ENCODE results near the gene PHF20. TPM values are rescaled to one million over a fixed set of nuclear protein-coding genes. Genes with fewer than 3 reads are reported as not detected.
A peak's percentile ranks its signal among the peaks of the same experiment; 100 is the strongest.

PHF20 gene
- total RNA-seq, 1 experiment from 2014 or later = 56.7 TPM

- H3K36me3 Mint-ChIP-seq (ENCODE audit: insufficient read depth, unreplicated experiment) = peaks cover 98% of the 10 kb centered on the region
- peak overlapping the region; percentile 80 for H3K4me3 Mint-ChIP-seq (ENCODE audit: low read depth, unreplicated experiment)
- intact Hi-C loops (cut with micrococcal nuclease; ENCODE audit: unreplicated experiment) = loop anchor here (2.0 kb wide), 1 partner anchor 30 kb away; no protein-coding TSS in a partner anchor
- TF ChIP-seq CTCF (IDR thresholded peaks at IDR 0.05; ENCODE audit: unreplicated experiment) = no peak
- BruUV-seq (replicated peaks) = no TSS peak
- no peaks in the 10 kb centered on the region for H3K9me3 Mint-ChIP-seq (ENCODE audit: low read depth, unreplicated experiment)
- H3K27me3 Mint-ChIP-seq (ENCODE audit: unreplicated experiment) = no peaks in the 10 kb centered on the region
- DNase-seq = no peak
- peaks cover 53% of the 10 kb centered on the region for H3K4me1 Mint-ChIP-seq (ENCODE audit: low read depth, unreplicated experiment)
- CTCF ChIA-PET = interaction anchor here (1.3 to 1.7 kb wide), 3 partner anchors 8 to 146 kb away, joined by 4 to 8 read pairs (median 5); no protein-coding TSS in a partner anchor
- H3K27ac Mint-ChIP-seq (ENCODE audit: unreplicated experiment) = peak overlapping the region; percentile 55
Observed at GRCh38 chr20:35738410-35739179, 33.2 kb upstream of the PHF20 start.

GRCh38 chr20:35739294-35740163 is 32.3 kb upstream of the PHF20 start:
- Mint-ChIP-seq H3K9me3 (ENCODE audit: low read depth, unreplicated experiment) (no peaks in the 10 kb centered on the region), H3K4me3 (ENCODE audit: low read depth, unreplicated experiment) (peak overlapping the region; percentile 80), H3K27ac (ENCODE audit: unreplicated experiment) (peak overlapping the region; percentile 100), H3K36me3 (ENCODE audit: insufficient read depth, unreplicated experiment) (peaks cover 89% of the 10 kb centered on the region), H3K4me1 (ENCODE audit: low read depth, unreplicated experiment) (peaks cover 47% of the 10 kb centered on the region), H3K27me3 (ENCODE audit: unreplicated experiment) (no peaks in the 10 kb centered on the region)
- no peak for TF ChIP-seq CTCF (IDR thresholded peaks at IDR 0.05; ENCODE audit: unreplicated experiment)
- peak; percentile 60 for DNase-seq
- BruUV-seq (replicated peaks) = no TSS peak
- intact Hi-C loops (cut with micrococcal nuclease; ENCODE audit: unreplicated experiment) = loop anchor here (2.0 kb wide), 2 partner anchors 31 to 145 kb away; no protein-coding TSS in a partner anchor
- CTCF ChIA-PET = interaction anchor here (0.6 to 1.7 kb wide), 9 partner anchors 9 to 347 kb away, joined by 3 to 8 read pairs (median 4); no protein-coding TSS in a partner anchor

- BruUV-seq (replicated peaks) = no TSS peak
- Mint-ChIP-seq H3K4me1 (ENCODE audit: low read depth, unreplicated experiment) (peaks cover 35% of the 10 kb centered on the region), H3K4me3 (ENCODE audit: low read depth, unreplicated experiment) (peak within 1 kb of the TSS; percentile 80), H3K27me3 (ENCODE audit: unreplicated experiment) (no peaks in the 10 kb centered on the region), H3K27ac (ENCODE audit: unreplicated experiment) (peak within 1 kb of the TSS; percentile 100), H3K9me3 (ENCODE audit: low read depth, unreplicated experiment) (no peaks in the 10 kb centered on the region), H3K36me3 (ENCODE audit: insufficient read depth, unreplicated experiment) (peaks cover 63% of the 10 kb centered on the region)
- CTCF ChIA-PET = interaction anchor here (0.5 to 1.8 kb wide), 21 partner anchors 9 to 1133 kb away, joined by 3 to 13 read pairs (median 3); partner anchors contain the start of genes ERGIC3, NFS1, PHF20 and ROMO1
- intact Hi-C loops (cut with micrococcal nuclease; ENCODE audit: unreplicated experiment) = loop anchor here (2.0 kb wide), 3 partner anchors 27 to 143 kb away; partner anchors contain the start of genes CPNE1 and RBM12
- DNase-seq = peak; percentile 100
- TF ChIP-seq CTCF (IDR thresholded peaks at IDR 0.05; ENCODE audit: unreplicated experiment) = peak; percentile 52
Observed at GRCh38 chr20:35741892-35742740, 29.7 kb upstream of the PHF20 start, which contains the start of gene RBM39. RBM39 (minus strand) TSS chr20:35742260; CDS start chr20:35740874, 1,386 bp downstream.
